Endothelial cell of umbilical vein (primary cell): ENCODE results near the gene QTRT2.
A peak's percentile ranks its signal among the peaks of the same experiment; 100 is the strongest.

ENCODE experiments used
- GATA2 ChIP-seq: IDR thresholded peaks from 2 replicates; pipeline ENCODE4 v1.7.0; 2011; ENCODE audit warnings: low read depth, mild to moderate bottlenecking, moderate library complexity, mixed read lengths, low read length; ENCODE audit not compliant: insufficient read length, insufficient read depth
- TF ChIP-seq, protein P1 (sequence below), 2 donors: IDR thresholded peaks; 1 replicate in 1 of 2; 2 replicates in 1 of 2; pipeline ENCODE4 v1.5.1; 2011; ENCODE audit warnings: low read length in 2 of 2, mild to moderate bottlenecking in 2 of 2, moderate library complexity in 2 of 2, control low read depth in 1 of 2, inconsistent platforms in 1 of 2, low read depth in 1 of 2; ENCODE audit not compliant: insufficient read depth in 1 of 2; ENCODE audit errors: extremely low read depth in 1 of 2

GRCh38 chr3:114079761-114080160 lies 23.2 kb downstream of the QTRT2 start:
- TF ChIP-seq, protein P1, sequence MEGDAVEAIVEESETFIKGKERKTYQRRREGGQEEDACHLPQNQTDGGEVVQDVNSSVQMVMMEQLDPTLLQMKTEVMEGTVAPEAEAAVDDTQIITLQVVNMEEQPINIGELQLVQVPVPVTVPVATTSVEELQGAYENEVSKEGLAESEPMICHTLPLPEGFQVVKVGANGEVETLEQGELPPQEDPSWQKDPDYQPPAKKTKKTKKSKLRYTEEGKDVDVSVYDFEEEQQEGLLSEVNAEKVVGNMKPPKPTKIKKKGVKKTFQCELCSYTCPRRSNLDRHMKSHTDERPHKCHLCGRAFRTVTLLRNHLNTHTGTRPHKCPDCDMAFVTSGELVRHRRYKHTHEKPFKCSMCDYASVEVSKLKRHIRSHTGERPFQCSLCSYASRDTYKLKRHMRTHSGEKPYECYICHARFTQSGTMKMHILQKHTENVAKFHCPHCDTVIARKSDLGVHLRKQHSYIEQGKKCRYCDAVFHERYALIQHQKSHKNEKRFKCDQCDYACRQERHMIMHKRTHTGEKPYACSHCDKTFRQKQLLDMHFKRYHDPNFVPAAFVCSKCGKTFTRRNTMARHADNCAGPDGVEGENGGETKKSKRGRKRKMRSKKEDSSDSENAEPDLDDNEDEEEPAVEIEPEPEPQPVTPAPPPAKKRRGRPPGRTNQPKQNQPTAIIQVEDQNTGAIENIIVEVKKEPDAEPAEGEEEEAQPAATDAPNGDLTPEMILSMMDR (IDR thresholded peaks at IDR 0.05; ENCODE audit: extremely low read depth in 1 of 2, insufficient read depth in 1 of 2, low read depth in 1 of 2, low read length in 2 of 2) = no peak
- TF ChIP-seq GATA2 = peak; percentile 45
